IMR-90 (cell line): ENCODE results near the gene WDR17. TPM values are rescaled to one million over a fixed set of nuclear protein-coding genes. Genes with fewer than 3 reads are reported as not detected.

Experiments used
- ATAC-seq: fragments of 200-7000 bp; cut with Tn5 transposase; 2 replicates; pipeline ENCODE4 v1.9.1; 2020; ENCODE audit warnings: low read depth, mild to moderate bottlenecking, moderate library complexity
- BruUV-seq: library from RNA; stranded (reverse); fragments of 400-500 nt; replicated peaks from 2 replicates; lab custom pipeline; 2021; lab: Mats Ljungman, UMichigan
- CTCF ChIA-PET: fragments of 300-600 bp; formaldehyde crosslinking; extraction: SDS; loops from one replicate; lab custom pipeline; 2021; ENCODE audit warnings: antibody characterized with exemption; lab: Yijun Ruan, JAX
- POLR2A ChIA-PET: fragments of 300-600 bp; sonication (Branson Sonifier 250); formaldehyde crosslinking; loops from one replicate; lab custom pipeline; 2022; ENCODE audit warnings: antibody characterized with exemption; ENCODE audit not compliant: unreplicated experiment; lab: Charles Lee
- DNase-seq: peaks from one replicate; pipeline ENCODE4 v3.0.0; 2013
- H2AFZ ChIP-seq: replicated peaks from 2 replicates; pipeline ENCODE3; 2013; ENCODE audit warnings: low read length, mild to moderate bottlenecking; ENCODE audit not compliant: poor library complexity
- H2AK5ac ChIP-seq: 2 replicates; pipeline ENCODE4 v1.6.1; 2013; ENCODE audit warnings: low read depth, low read length, inconsistent platforms
- H2AK9ac ChIP-seq: replicated peaks from 2 replicates; pipeline ENCODE3; 2013; ENCODE audit warnings: mild to moderate bottlenecking, low read depth, low read length, moderate library complexity; ENCODE audit not compliant: poor library complexity
- H2BK120ac ChIP-seq: 2 replicates; pipeline ENCODE4 v1.6.1; 2013; ENCODE audit warnings: low read depth, low read length, inconsistent platforms
- H2BK15ac ChIP-seq: 3 replicates; pipeline ENCODE4 v1.6.1; 2013; ENCODE audit warnings: low read depth, low read length, inconsistent platforms
- H2BK20ac ChIP-seq: 2 replicates; pipeline ENCODE4 v1.6.1; 2013; ENCODE audit warnings: low read depth, mild to moderate bottlenecking, inconsistent platforms, low read length, moderate library complexity
- H2BK5ac ChIP-seq: 2 replicates; pipeline ENCODE4 v1.6.1; 2013; ENCODE audit warnings: mild to moderate bottlenecking, low read depth, low read length, inconsistent platforms; ENCODE audit not compliant: poor library complexity, severe bottlenecking
- H3K14ac ChIP-seq: replicated peaks from 2 replicates; pipeline ENCODE4 v1.6.1; 2013; ENCODE audit warnings: low read depth, low read length, inconsistent platforms
- H3K18ac ChIP-seq: 2 replicates; pipeline ENCODE4 v1.6.1; 2013; ENCODE audit warnings: low read depth, low read length, control low read depth
- H3K23ac ChIP-seq: 2 replicates; pipeline ENCODE4 v1.6.1; 2013; ENCODE audit warnings: low read depth, low read length, inconsistent platforms
- H3K27ac ChIP-seq: 2 replicates; pipeline ENCODE4 v1.5.1; 2013; ENCODE audit warnings: mild to moderate bottlenecking, control low read depth, low read length; ENCODE audit not compliant: insufficient read depth
- H3K27me3 ChIP-seq: 2 replicates; pipeline ENCODE4 v1.6.1; 2013; ENCODE audit warnings: low read length; ENCODE audit not compliant: control insufficient read depth, insufficient read depth
- H3K36me3 ChIP-seq: 2 replicates; pipeline ENCODE4 v1.6.1; 2013; ENCODE audit warnings: low read length, mixed read lengths; ENCODE audit not compliant: control insufficient read depth, insufficient read depth
- H3K4ac ChIP-seq: 2 replicates; pipeline ENCODE4 v1.6.1; 2013; ENCODE audit warnings: low read depth, low read length, inconsistent platforms
- H3K4me1 ChIP-seq: 2 replicates; pipeline ENCODE4 v1.6.1; 2013; ENCODE audit warnings: low read length, mixed read lengths; ENCODE audit not compliant: control insufficient read depth, insufficient read depth
- H3K4me2 ChIP-seq: 2 replicates; pipeline ENCODE4 v1.6.1; 2013; ENCODE audit warnings: low read depth, mild to moderate bottlenecking, control low read depth, low read length, moderate library complexity
- H3K4me3 ChIP-seq: 2 replicates; pipeline ENCODE4 v1.5.1; 2013; ENCODE audit warnings: low read depth, mild to moderate bottlenecking, control low read depth, low read length, moderate library complexity; ENCODE audit not compliant: insufficient read depth
- H3K56ac ChIP-seq: 2 replicates; pipeline ENCODE4 v1.6.1; 2013; ENCODE audit warnings: low read length, inconsistent platforms; ENCODE audit not compliant: insufficient read depth; ENCODE audit errors: extremely low read depth
- H3K79me1 ChIP-seq, 2 experiments: 2 replicates each; pipeline ENCODE4 v1.6.1; 2013; ENCODE audit warnings: low read length in 2 of 2, inconsistent platforms in 1 of 2, low read depth in 1 of 2
- H3K9ac ChIP-seq: 2 replicates; pipeline ENCODE4 v1.6.1; 2013; ENCODE audit warnings: low read depth, low read length, control low read depth
- H3K9me1 ChIP-seq: 2 replicates; pipeline ENCODE4 v1.6.1; 2013; ENCODE audit warnings: low read length, inconsistent platforms; ENCODE audit not compliant: insufficient read depth
- H3K9me3 ChIP-seq: 2 replicates; pipeline ENCODE4 v1.6.1; 2013; ENCODE audit warnings: low read length; ENCODE audit not compliant: control insufficient read depth, insufficient read depth
- H4K20me1 ChIP-seq: 2 replicates; pipeline ENCODE4 v1.6.1; 2013; ENCODE audit warnings: low read length, inconsistent platforms; ENCODE audit not compliant: insufficient read depth
- H4K5ac ChIP-seq: 2 replicates; pipeline ENCODE4 v1.6.1; 2013; ENCODE audit warnings: mild to moderate bottlenecking, low read depth, low read length, control low read depth
- H4K8ac ChIP-seq, 2 experiments: 2 replicates each; pipeline ENCODE4 v1.6.1; 2013; ENCODE audit warnings: low read depth in 2 of 2, low read length in 2 of 2, control low read depth in 1 of 2, inconsistent platforms in 1 of 2
- H4K91ac ChIP-seq: 2 replicates; pipeline ENCODE4 v1.6.1; 2013; ENCODE audit warnings: low read depth, low read length, inconsistent platforms; ENCODE audit not compliant: insufficient read depth
- BHLHE40 ChIP-seq: fragments of 150-350 bp; IDR thresholded peaks from 2 replicates; pipeline ENCODE4 v1.6.1; 2016; ENCODE audit warnings: mild to moderate bottlenecking, low read depth, low read length
- CEBPB ChIP-seq: IDR thresholded peaks from 2 replicates; pipeline ENCODE4 v1.6.1; 2012; ENCODE audit warnings: low read depth, low read length, improper control_type of control experiment
- CHD1 ChIP-seq: IDR thresholded peaks from 2 replicates; pipeline ENCODE4 v1.6.1; 2012; ENCODE audit warnings: low read depth, low read length, improper control_type of control experiment
- FOS ChIP-seq: fragments of 150-350 bp; IDR thresholded peaks from 2 replicates; pipeline ENCODE4 v1.6.1; 2016; ENCODE audit warnings: low read depth, low read length
- MAFK ChIP-seq: IDR thresholded peaks from 2 replicates; pipeline ENCODE4 v1.6.1; 2012; ENCODE audit warnings: low read depth, low read length, improper control_type of control experiment
- MAZ ChIP-seq: IDR thresholded peaks from 2 replicates; pipeline ENCODE4 v1.6.1; 2012; ENCODE audit warnings: low read depth, mild to moderate bottlenecking, low read length, improper control_type of control experiment, moderate library complexity, borderline replicate concordance
- MXI1 ChIP-seq: IDR thresholded peaks from 2 replicates; pipeline ENCODE4 v1.6.1; 2012; ENCODE audit warnings: low read depth, mild to moderate bottlenecking, low read length, moderate library complexity, borderline replicate concordance
- NFE2L2 ChIP-seq: fragments of 150-350 bp; IDR thresholded peaks from 2 replicates; pipeline ENCODE4 v1.6.1; 2016; ENCODE audit warnings: low read depth, mild to moderate bottlenecking, low read length
- POLR2A ChIP-seq: IDR thresholded peaks from 2 replicates; pipeline ENCODE4 v1.6.1; 2012; ENCODE audit warnings: mild to moderate bottlenecking, low read depth, low read length
- RAD21 ChIP-seq: IDR thresholded peaks from 2 replicates; pipeline ENCODE4 v1.6.1; 2012; ENCODE audit warnings: low read length, improper control_type of control experiment
- RCOR1 ChIP-seq: IDR thresholded peaks from 2 replicates; pipeline ENCODE4 v1.6.1; 2012; ENCODE audit warnings: mild to moderate bottlenecking, low read length, improper control_type of control experiment; ENCODE audit not compliant: insufficient replicate concordance
- RFX5 ChIP-seq: IDR thresholded peaks from 2 replicates; pipeline ENCODE4 v1.8.0; 2012; ENCODE audit warnings: low read depth, mild to moderate bottlenecking, low read length, moderate library complexity
- SMC3 ChIP-seq: fragments of 150-350 bp; IDR thresholded peaks from 2 replicates; pipeline ENCODE4 v1.6.1; 2016; ENCODE audit warnings: low read depth, mild to moderate bottlenecking, antibody characterized with exemption, low read length, moderate library complexity
- WGBS, 2 experiments: methylation state at CpG; one replicate each; pipeline versions ENCODE4 v1.1.5 to v1.1.7; 2013; ENCODE audit warnings: missing lambda C conversion rate in 2 of 2; ENCODE audit not compliant: insufficient read length in 1 of 2; ENCODE audit errors: extremely low coverage in 2 of 2; 5-methylcytosine and 5-hydroxymethylcytosine counted together
- dilution Hi-C: fragments of 300-500 bp; cut with HindIII; formaldehyde crosslinking; loops from one replicate; pipeline ENCODE4 v1.14.3; 2018; ENCODE audit warnings: low sequenced_read_pairs; ENCODE audit not compliant: unreplicated experiment
- in situ Hi-C: fragments of 300-500 bp; cut with MboI; formaldehyde crosslinking; loops from 3 replicates; pipeline ENCODE4 v1.14.3; 2019; ENCODE audit warnings: low sequenced_read_pairs, inconsistent platforms, mixed read lengths
- intact Hi-C: fragments of 100-400 bp; cut with micrococcal nuclease; formaldehyde crosslinking; loops from 2 replicates; pipeline ENCODE4 v1.10.0; 2022
- polyA plus RNA-seq, 3 experiments: library from polyadenylated mRNA; depleted of rRNA; stranded (reverse); fragments of >200 nt; gene quantifications; 2 replicates each; pipeline ENCODE4 v1.2.3, GENCODE V29; 2012; ENCODE audit warnings: low replicate concordance in 1 of 3
- total RNA-seq: library from RNA; depleted of rRNA; stranded (reverse); fragments of >200 nt; gene quantifications from 2 replicates; pipeline ENCODE4 v1.2.3, GENCODE V29; 2012
- TF ChIP-seq, protein P1 (sequence below): conservative IDR thresholded peaks from 2 replicates; pipeline ENCODE4 v1.5.1; 2012; ENCODE audit warnings: mild to moderate bottlenecking, low read depth, low read length, improper control_type of control experiment
- TF ChIP-seq, protein P2 (sequence below): fragments of 150-350 bp; IDR thresholded peaks from 2 replicates; pipeline ENCODE4 v1.6.1; 2017; ENCODE audit warnings: mild to moderate bottlenecking, antibody characterized with exemption, low read length, low read depth
- TF ChIP-seq, protein P3 (sequence below): fragments of 150-350 bp; IDR thresholded peaks from 2 replicates; pipeline ENCODE4 v1.6.1; 2016; ENCODE audit warnings: low read depth, mild to moderate bottlenecking, low read length, moderate library complexity, borderline replicate concordance

WDR17 gene
- total and polyA plus RNA-seq, 2 of the 4 experiments (the other 2 are of a cell fraction), result 0.53 to 0.54 TPM

DNA sequence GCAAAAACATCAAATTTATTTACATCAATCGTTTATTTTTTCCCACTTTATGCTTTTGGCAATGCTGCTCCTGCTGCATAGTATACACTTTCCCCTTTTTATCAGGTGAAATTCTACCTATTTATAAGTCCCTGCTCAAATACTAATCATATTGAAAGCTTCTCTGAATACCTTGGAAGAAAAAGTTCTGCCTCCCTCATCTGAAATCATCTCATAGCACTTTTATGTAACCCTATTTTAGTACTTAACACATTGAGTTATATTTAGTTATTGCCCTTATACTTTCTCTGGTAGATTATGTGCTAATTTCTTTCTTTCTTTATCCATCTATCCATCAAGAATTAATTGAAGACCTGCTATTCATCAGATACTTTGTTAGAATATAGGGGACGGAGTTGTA lies 1.1 kb upstream of the WDR17 start:
- TF ChIP-seq NFE2L2, result no peak
- no peak for TF ChIP-seq RCOR1
- no peak for TF ChIP-seq SMC3
- TF ChIP-seq CHD1, result no peak
- TF ChIP-seq, protein P1, sequence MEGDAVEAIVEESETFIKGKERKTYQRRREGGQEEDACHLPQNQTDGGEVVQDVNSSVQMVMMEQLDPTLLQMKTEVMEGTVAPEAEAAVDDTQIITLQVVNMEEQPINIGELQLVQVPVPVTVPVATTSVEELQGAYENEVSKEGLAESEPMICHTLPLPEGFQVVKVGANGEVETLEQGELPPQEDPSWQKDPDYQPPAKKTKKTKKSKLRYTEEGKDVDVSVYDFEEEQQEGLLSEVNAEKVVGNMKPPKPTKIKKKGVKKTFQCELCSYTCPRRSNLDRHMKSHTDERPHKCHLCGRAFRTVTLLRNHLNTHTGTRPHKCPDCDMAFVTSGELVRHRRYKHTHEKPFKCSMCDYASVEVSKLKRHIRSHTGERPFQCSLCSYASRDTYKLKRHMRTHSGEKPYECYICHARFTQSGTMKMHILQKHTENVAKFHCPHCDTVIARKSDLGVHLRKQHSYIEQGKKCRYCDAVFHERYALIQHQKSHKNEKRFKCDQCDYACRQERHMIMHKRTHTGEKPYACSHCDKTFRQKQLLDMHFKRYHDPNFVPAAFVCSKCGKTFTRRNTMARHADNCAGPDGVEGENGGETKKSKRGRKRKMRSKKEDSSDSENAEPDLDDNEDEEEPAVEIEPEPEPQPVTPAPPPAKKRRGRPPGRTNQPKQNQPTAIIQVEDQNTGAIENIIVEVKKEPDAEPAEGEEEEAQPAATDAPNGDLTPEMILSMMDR, result no peak
- no peak for TF ChIP-seq RAD21
- TF ChIP-seq CEBPB, result no peak
- no peak for TF ChIP-seq MAFK
- no peak for TF ChIP-seq MXI1
- no peak for TF ChIP-seq BHLHE40
- TF ChIP-seq, protein P2, sequence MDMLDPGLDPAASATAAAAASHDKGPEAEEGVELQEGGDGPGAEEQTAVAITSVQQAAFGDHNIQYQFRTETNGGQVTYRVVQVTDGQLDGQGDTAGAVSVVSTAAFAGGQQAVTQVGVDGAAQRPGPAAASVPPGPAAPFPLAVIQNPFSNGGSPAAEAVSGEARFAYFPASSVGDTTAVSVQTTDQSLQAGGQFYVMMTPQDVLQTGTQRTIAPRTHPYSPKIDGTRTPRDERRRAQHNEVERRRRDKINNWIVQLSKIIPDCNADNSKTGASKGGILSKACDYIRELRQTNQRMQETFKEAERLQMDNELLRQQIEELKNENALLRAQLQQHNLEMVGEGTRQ, result no peak
- TF ChIP-seq RFX5, result no peak
- TF ChIP-seq POLR2A, result no peak
- no peak for TF ChIP-seq FOS
- TF ChIP-seq MAZ, result no peak
- TF ChIP-seq, protein P3, sequence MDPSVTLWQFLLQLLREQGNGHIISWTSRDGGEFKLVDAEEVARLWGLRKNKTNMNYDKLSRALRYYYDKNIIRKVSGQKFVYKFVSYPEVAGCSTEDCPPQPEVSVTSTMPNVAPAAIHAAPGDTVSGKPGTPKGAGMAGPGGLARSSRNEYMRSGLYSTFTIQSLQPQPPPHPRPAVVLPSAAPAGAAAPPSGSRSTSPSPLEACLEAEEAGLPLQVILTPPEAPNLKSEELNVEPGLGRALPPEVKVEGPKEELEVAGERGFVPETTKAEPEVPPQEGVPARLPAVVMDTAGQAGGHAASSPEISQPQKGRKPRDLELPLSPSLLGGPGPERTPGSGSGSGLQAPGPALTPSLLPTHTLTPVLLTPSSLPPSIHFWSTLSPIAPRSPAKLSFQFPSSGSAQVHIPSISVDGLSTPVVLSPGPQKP, result no peak
- H3K14ac ChIP-seq, result no peak overlapping the region
- no peak overlapping the region for H2BK5ac ChIP-seq
- H4K5ac ChIP-seq, result no peak overlapping the region
- no peak overlapping the region for H2BK20ac ChIP-seq
- no peak overlapping the region for H3K27ac ChIP-seq
- H3K36me3 ChIP-seq, result no peaks in the 10 kb centered on the region
- DNase-seq, result no peak
- no peak overlapping the region for H3K9ac ChIP-seq
- H4K91ac ChIP-seq, result no peak overlapping the region
- H3K4me2 ChIP-seq, result no peak overlapping the region
- H3K27me3 ChIP-seq, result no peaks in the 10 kb centered on the region; the same call in 1 of the 2 replicates
- ChIA-PET CTCF (no interaction called here), POLR2A (no interaction called here)
- H2AK9ac ChIP-seq, result no peak overlapping the region
- intact Hi-C loops, result no loop called here
- H3K56ac ChIP-seq, result no peak overlapping the region
- H4K20me1 ChIP-seq, result no peaks in the 10 kb centered on the region
- H3K4me1 ChIP-seq, result no peaks in the 10 kb centered on the region
- no peak overlapping the region for H2AK5ac ChIP-seq
- ATAC-seq, result no peak
- no peak overlapping the region for H4K8ac ChIP-seq
- no peaks in the 10 kb centered on the region for H3K79me1 ChIP-seq
- H2AFZ ChIP-seq, result no peak overlapping the region
- H3K9me1 ChIP-seq, result no peaks in the 10 kb centered on the region; the same call in 1 of the 2 replicates
- H3K4ac ChIP-seq, result no peak overlapping the region
- H3K9me3 ChIP-seq, result no peaks in the 10 kb centered on the region
- H3K4me3 ChIP-seq, result no peak overlapping the region
- in situ Hi-C loops, result no loop called here
- H3K18ac ChIP-seq, result no peak overlapping the region
- dilution Hi-C loops, result no loop called here
- no CpG with 5 or more reads among the region's 2 CpGs for WGBS, 2 experiments
- no peak overlapping the region for H3K23ac ChIP-seq
- H2BK15ac ChIP-seq, result no peak overlapping the region
- no TSS peak for BruUV-seq
- H2BK120ac ChIP-seq, result no peak overlapping the region
